ENCODE data around the gene POU3F3. TPM values are rescaled to one million over a fixed set of nuclear protein-coding genes. Genes with fewer than 3 reads are reported as not detected.

POU3F3 gene
- total and polyA plus RNA-seq, 12 donors, result 0.03 to 0.18 (median 0.11) TPM; not detected in 4

DNA sequence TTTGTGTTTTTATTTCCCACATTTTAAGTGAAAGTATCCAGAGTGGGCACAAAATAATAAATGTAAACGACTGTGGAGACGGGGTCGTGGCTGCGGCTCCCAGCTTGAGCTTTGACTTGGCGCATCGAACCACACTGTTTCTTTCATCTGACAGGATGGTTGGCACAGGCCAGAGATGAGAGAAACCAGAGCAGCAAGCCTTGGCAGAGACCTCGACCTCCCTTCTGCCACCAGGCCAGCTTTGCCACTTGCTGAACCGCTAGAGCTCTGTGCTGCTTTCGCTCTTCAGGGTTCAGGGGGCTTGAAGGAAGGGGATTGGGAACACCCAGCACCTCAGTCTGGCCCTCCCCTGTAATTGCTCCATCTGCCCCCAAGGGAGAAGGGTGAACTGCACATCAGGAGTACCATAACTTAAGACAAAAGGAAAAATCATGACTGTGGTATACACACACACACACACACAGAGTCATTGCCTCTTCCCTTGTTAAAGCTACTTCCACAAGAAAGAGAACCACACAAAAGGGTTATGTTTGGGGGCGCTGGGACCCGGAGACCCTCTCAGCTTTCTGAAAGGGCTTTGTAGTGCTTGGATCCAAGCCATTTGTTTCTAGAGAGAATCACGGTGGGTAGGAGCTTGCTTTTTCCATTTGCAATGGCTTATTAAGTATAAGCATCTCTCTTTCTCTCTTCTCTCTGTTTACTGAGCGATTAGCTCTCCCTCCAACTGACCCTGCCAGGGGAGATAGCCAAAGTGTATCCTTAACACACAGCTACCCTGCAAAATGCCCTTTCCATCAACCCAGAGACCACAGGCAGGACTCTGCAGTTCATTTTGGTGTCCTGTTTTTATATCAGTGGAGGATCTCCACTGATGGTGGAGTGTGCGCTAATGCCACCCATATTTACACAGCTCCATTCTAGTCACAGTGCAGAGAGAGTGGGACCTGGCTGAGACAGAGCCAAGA is 23.0 kb downstream of the POU3F3 start:
- DNase-seq, result peak in 1 of 7 donors; percentile 21
- intact Hi-C loops (cut with DNase I), result no loop called here

GRCh38 chr2:104878863-104879512 is 25.1 kb downstream of the POU3F3 start:
- Histone ChIP-seq H3K27me3 (peaks cover 4% of the 10 kb centered on the region), H3K9me3 (replicated peaks in 1 of 3) (no peaks in the 10 kb centered on the region), H3K36me3 (replicated peaks in 1 of 2) (no peaks in the 10 kb centered on the region), H3K4me3 (no peak overlapping the region), H3K27ac (no peak overlapping the region), H3K4me1 (replicated peaks in 1 of 2) (no peaks in the 10 kb centered on the region)
- no peak for TF ChIP-seq CTCF (IDR thresholded peaks at IDR 0.05)
- no peak for TF ChIP-seq POLR2A (IDR thresholded peaks at IDR 0.05)
- intact Hi-C loops (cut with DNase I), result no loop called here
- 73 to 85% (median 79%) methylated on average over 11 of the region's 11 CpGs for WGBS, 4 donors
- peak in 1 of 7 donors; percentile 2 for DNase-seq

More for the DNA sequence above, 23.0 kb downstream of the POU3F3 start:
- no peak overlapping the region for H3K27ac ChIP-seq
- WGBS, 4 donors, result 67 to 73% (median 71%) methylated on average over 12 to 14 of the region's 14 CpGs
- peaks cover 4 to 10% of the 10 kb centered on the region in 2 donors for H3K4me1 ChIP-seq (replicated peaks in 1 of 2)
- TF ChIP-seq CTCF (IDR thresholded peaks at IDR 0.05), result no peak
- TF ChIP-seq POLR2A (IDR thresholded peaks at IDR 0.05), result no peak
- H3K27me3 ChIP-seq, result peaks cover 10% of the 10 kb centered on the region
- H3K9me3 ChIP-seq (replicated peaks in 1 of 3), result no peaks in the 10 kb centered on the region
- H3K4me3 ChIP-seq, result no peak overlapping the region
- H3K36me3 ChIP-seq (replicated peaks in 1 of 2), result no peaks in the 10 kb centered on the region

DNA sequence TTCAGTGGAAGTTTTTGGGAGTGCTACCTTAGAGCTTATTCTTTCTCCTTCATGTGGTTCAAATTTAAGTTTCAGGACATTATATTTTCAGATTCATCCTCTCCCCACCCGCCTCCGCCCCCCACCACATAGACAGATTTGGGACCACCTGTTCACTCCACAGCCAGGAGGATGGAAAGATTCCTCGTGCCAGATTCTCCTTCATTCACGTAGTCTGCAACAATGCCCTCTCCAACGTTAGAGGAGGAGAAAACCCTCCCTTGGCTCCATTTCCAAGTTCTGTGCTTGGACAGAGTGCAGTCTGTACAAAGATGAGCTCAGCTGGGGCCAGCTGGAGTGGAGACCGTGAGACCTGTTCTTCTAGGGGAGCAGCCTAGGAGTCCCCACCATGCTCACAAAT is 26.2 kb downstream of the POU3F3 start:
- no peak for TF ChIP-seq POLR2A (IDR thresholded peaks at IDR 0.05)
- Histone ChIP-seq H3K4me1 (replicated peaks in 1 of 2) (no peaks in the 10 kb centered on the region), H3K27ac (no peak overlapping the region), H3K4me3 (no peak overlapping the region), H3K9me3 (replicated peaks in 1 of 3) (no peaks in the 10 kb centered on the region), H3K27me3 (peaks cover 4% of the 10 kb centered on the region), H3K36me3 (replicated peaks in 1 of 2) (no peaks in the 10 kb centered on the region)
- DNase-seq, result no peak
- intact Hi-C loops (cut with DNase I), result no loop called here
- 50 to 64% (median 60%) methylated on average over 6 of the region's 6 CpGs for WGBS, 4 donors

DNA sequence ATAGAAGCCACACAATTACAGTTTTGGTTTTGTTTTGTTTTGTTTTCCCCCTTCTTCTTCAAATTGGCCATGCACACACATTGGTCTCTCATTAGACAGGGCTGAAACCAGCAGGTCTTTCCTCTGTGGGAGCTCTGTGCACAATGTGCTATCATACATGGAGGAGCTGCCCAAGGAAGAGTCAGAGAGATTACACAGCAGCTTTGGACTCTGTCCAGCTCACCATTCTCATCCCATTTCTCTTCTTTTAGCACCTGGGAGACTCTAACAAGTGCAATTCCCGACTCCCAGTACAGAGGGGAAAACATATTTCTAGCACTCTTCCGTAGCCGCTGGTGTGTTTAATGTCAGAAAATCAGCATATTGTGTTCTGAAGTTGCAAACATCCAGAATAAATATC is 29.4 kb downstream of the POU3F3 start:
- Histone ChIP-seq H3K27me3 (peaks cover 5% of the 10 kb centered on the region), H3K9me3 (replicated peaks in 1 of 3) (no peaks in the 10 kb centered on the region), H3K4me1 (replicated peaks in 1 of 2) (no peaks in the 10 kb centered on the region), H3K36me3 (replicated peaks in 1 of 2) (no peaks in the 10 kb centered on the region), H3K4me3 (no peak overlapping the region), H3K27ac (no peak overlapping the region)
- intact Hi-C loops (cut with DNase I), result no loop called here
- no peak for DNase-seq
- WGBS, 4 donors, result 71 to 77% (median 75%) methylated on average over 3 of the region's 3 CpGs
- TF ChIP-seq CTCF (IDR thresholded peaks at IDR 0.05), result no peak
- TF ChIP-seq POLR2A (IDR thresholded peaks at IDR 0.05), result no peak

All from adrenal gland (tissue), 12 donors.